NB4 (cell line): ENCODE measurements around the gene CUL1.

ENCODE experiments used
- CTCF ChIP-seq: IDR thresholded peaks from one replicate; pipeline ENCODE4 v1.5.1; 2012; ENCODE audit warnings: low read depth, low read length
- MAX ChIP-seq: IDR thresholded peaks from 2 replicates; pipeline ENCODE4 v1.6.1; 2011; ENCODE audit warnings: low read depth, low read length
- MYC ChIP-seq: IDR thresholded peaks from 2 replicates; pipeline ENCODE4 v1.6.1; 2011; ENCODE audit warnings: low read depth, low read length
- POLR2A ChIP-seq: IDR thresholded peaks from 2 replicates; pipeline ENCODE4 v1.6.1; 2011; ENCODE audit warnings: mild to moderate bottlenecking; ENCODE audit not compliant: insufficient read length; ENCODE audit errors: extremely low read depth

GRCh38 chr7:148790850-148791249, 92.1 kb downstream of the CUL1 start:
- TF ChIP-seq CTCF (no peak), MYC (no peak), POLR2A (no peak), MAX (no peak)
